ENCODE data around the gene CEACAM18.

- TF ChIP-seq, protein P1, sequence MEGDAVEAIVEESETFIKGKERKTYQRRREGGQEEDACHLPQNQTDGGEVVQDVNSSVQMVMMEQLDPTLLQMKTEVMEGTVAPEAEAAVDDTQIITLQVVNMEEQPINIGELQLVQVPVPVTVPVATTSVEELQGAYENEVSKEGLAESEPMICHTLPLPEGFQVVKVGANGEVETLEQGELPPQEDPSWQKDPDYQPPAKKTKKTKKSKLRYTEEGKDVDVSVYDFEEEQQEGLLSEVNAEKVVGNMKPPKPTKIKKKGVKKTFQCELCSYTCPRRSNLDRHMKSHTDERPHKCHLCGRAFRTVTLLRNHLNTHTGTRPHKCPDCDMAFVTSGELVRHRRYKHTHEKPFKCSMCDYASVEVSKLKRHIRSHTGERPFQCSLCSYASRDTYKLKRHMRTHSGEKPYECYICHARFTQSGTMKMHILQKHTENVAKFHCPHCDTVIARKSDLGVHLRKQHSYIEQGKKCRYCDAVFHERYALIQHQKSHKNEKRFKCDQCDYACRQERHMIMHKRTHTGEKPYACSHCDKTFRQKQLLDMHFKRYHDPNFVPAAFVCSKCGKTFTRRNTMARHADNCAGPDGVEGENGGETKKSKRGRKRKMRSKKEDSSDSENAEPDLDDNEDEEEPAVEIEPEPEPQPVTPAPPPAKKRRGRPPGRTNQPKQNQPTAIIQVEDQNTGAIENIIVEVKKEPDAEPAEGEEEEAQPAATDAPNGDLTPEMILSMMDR (IDR thresholded peaks at IDR 0.05): no peak
- TF ChIP-seq POLR2AphosphoS5 (IDR thresholded peaks at IDR 0.05): no peak
- TF ChIP-seq POLR2A (IDR thresholded peaks at IDR 0.05; ENCODE audit: low read depth): no peak
Observed at GRCh38 chr19:51539821-51540366, 61.6 kb downstream of the CEACAM18 start.
